Measurements from ENCODE around the gene CPM. TPM values are rescaled to one million over a fixed set of nuclear protein-coding genes. Genes with fewer than 3 reads are reported as not detected.

The CPM gene
- total RNA-seq, 6 experiments from 2014 or later = 1.4 to 3.0 (median 2.3) TPM

GRCh38 chr12:68891141-68891540 lies 41.8 kb downstream of the CPM start:
- no peaks in the 10 kb centered on the region for H3K9me3 Mint-ChIP-seq
- no peaks in the 10 kb centered on the region for H3K36me3 Mint-ChIP-seq (ENCODE audit: low read depth)
- no peak overlapping the region for H3K27ac Mint-ChIP-seq
- peaks cover under 1% of the 10 kb centered on the region for H3K4me1 Mint-ChIP-seq (ENCODE audit: low read depth)
- H3K4me3 Mint-ChIP-seq = no peak overlapping the region
- TF ChIP-seq, protein P1, sequence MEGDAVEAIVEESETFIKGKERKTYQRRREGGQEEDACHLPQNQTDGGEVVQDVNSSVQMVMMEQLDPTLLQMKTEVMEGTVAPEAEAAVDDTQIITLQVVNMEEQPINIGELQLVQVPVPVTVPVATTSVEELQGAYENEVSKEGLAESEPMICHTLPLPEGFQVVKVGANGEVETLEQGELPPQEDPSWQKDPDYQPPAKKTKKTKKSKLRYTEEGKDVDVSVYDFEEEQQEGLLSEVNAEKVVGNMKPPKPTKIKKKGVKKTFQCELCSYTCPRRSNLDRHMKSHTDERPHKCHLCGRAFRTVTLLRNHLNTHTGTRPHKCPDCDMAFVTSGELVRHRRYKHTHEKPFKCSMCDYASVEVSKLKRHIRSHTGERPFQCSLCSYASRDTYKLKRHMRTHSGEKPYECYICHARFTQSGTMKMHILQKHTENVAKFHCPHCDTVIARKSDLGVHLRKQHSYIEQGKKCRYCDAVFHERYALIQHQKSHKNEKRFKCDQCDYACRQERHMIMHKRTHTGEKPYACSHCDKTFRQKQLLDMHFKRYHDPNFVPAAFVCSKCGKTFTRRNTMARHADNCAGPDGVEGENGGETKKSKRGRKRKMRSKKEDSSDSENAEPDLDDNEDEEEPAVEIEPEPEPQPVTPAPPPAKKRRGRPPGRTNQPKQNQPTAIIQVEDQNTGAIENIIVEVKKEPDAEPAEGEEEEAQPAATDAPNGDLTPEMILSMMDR (IDR thresholded peaks at IDR 0.05) = no peak
- DNase-seq = no peak
- H3K27me3 Mint-ChIP-seq (ENCODE audit: insufficient read depth) = peaks cover 2% of the 10 kb centered on the region; the same call in 1 of the 2 replicates

GRCh38 chr12:68890701-68891113 lies 42.3 kb downstream of the CPM start:
- DNase-seq = no peak
- Mint-ChIP-seq H3K4me1 (ENCODE audit: low read depth) (peaks cover 5% of the 10 kb centered on the region), H3K4me3 (no peak overlapping the region), H3K27ac (no peak overlapping the region), H3K36me3 (ENCODE audit: low read depth) (no peaks in the 10 kb centered on the region), H3K9me3 (no peaks in the 10 kb centered on the region), H3K27me3 (ENCODE audit: insufficient read depth) (peaks cover 3% of the 10 kb centered on the region; the same call in 1 of the 2 replicates)
- TF ChIP-seq, protein P1 (IDR thresholded peaks at IDR 0.05) = no peak

DNA sequence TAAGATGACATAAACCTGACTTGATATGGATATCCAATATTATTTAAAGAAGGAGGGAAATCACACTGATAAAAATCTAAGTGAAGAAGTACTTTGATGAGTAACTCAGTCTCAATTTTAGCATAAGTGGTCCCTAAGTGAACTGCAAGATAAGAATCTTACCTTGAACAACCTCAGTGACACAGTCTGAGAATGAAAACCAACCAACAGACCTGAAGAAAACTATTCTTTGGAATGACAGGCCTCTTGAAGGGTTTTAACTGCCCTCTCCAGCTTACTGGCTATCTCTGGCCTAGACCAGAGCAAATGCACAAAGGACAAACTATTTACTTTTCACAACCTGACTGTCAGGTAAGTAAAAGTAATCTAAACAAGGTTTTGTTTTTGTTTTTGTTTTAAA lies 44.7 kb downstream of the CPM start:
- H3K27me3 Mint-ChIP-seq (ENCODE audit: insufficient read depth) = peaks cover 3% of the 10 kb centered on the region; the same call in 1 of the 2 replicates
- no peak for DNase-seq
- H3K4me3 Mint-ChIP-seq = no peak overlapping the region
- no peaks in the 10 kb centered on the region for H3K9me3 Mint-ChIP-seq
- TF ChIP-seq, protein P1 (IDR thresholded peaks at IDR 0.05) = no peak
- H3K36me3 Mint-ChIP-seq (ENCODE audit: low read depth) = no peaks in the 10 kb centered on the region
- H3K4me1 Mint-ChIP-seq (ENCODE audit: low read depth) = peaks cover 14% of the 10 kb centered on the region
- H3K27ac Mint-ChIP-seq = no peak overlapping the region

DNA sequence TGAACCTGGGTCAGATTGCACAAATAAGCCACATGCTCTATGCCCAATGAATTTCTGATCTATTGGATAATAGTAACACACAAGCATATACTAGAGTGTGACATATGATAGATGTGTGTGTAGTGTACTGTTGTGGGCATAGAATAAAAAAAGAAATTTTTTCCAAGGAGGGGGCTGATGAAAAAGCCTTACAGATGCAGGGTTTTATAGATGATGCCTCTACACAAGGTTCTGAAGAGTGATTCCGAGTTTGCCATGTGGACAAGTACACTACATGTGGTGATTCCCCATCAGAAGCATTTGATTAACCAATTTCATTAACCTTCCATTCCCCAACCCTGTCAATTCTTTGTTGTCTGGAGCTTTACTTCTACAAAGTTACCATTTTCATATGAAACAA lies 45.3 kb downstream of the CPM start:
- DNase-seq = no peak
- peaks cover 14% of the 10 kb centered on the region for H3K4me1 Mint-ChIP-seq (ENCODE audit: low read depth)
- H3K36me3 Mint-ChIP-seq (ENCODE audit: low read depth) = no peaks in the 10 kb centered on the region
- no peak overlapping the region for H3K4me3 Mint-ChIP-seq
- TF ChIP-seq, protein P1 (IDR thresholded peaks at IDR 0.05) = no peak
- H3K27me3 Mint-ChIP-seq (ENCODE audit: insufficient read depth) = peaks cover 3% of the 10 kb centered on the region; the same call in 1 of the 2 replicates
- no peak overlapping the region for H3K27ac Mint-ChIP-seq
- no peaks in the 10 kb centered on the region for H3K9me3 Mint-ChIP-seq

GRCh38 chr12:68886636-68887572 lies 46.1 kb downstream of the CPM start:
- DNase-seq = no peak
- H3K27ac Mint-ChIP-seq = no peak overlapping the region
- H3K27me3 Mint-ChIP-seq (ENCODE audit: insufficient read depth) = peaks cover 1% of the 10 kb centered on the region; the same call in 1 of the 2 replicates
- H3K9me3 Mint-ChIP-seq = no peaks in the 10 kb centered on the region
- peaks cover 14% of the 10 kb centered on the region for H3K4me1 Mint-ChIP-seq (ENCODE audit: low read depth)
- H3K36me3 Mint-ChIP-seq (ENCODE audit: low read depth) = peaks cover 4% of the 10 kb centered on the region; the same call in 1 of the 2 replicates
- no peak overlapping the region for H3K4me3 Mint-ChIP-seq
- TF ChIP-seq, protein P1 (IDR thresholded peaks at IDR 0.05) = no peak
